ENCODE results near the gene TMTC3.

DNA sequence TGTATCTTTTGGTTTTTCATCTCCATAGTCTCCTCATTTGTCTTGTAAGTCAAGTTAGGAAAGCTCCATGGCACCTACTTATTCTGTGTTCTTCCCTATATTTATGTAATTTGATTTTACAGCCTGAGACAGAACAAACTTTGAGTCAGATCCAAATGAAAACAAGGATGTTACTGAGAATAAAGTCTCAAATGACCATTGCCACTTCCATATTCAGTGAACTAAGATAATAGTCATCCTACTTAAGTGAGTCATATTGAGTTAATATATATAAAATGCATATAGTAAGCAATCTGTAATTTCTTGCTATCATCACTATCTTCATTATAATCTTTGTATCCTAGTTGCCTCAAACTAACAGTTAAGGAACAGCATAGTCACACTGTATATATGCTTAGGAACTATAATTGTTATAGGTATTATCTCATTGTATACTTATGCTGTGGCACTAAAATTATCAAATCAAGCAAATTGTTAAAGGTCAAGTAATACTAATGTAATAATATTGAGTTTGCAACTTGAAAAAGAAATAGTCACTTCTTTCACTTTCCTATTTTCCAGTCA is 30.8 kb downstream of the TMTC3 start:
- TF ChIP-seq, protein P1, sequence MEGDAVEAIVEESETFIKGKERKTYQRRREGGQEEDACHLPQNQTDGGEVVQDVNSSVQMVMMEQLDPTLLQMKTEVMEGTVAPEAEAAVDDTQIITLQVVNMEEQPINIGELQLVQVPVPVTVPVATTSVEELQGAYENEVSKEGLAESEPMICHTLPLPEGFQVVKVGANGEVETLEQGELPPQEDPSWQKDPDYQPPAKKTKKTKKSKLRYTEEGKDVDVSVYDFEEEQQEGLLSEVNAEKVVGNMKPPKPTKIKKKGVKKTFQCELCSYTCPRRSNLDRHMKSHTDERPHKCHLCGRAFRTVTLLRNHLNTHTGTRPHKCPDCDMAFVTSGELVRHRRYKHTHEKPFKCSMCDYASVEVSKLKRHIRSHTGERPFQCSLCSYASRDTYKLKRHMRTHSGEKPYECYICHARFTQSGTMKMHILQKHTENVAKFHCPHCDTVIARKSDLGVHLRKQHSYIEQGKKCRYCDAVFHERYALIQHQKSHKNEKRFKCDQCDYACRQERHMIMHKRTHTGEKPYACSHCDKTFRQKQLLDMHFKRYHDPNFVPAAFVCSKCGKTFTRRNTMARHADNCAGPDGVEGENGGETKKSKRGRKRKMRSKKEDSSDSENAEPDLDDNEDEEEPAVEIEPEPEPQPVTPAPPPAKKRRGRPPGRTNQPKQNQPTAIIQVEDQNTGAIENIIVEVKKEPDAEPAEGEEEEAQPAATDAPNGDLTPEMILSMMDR (IDR thresholded peaks at IDR 0.05) = no peak
- TF ChIP-seq POLR2A (IDR thresholded peaks at IDR 0.05) = no peak
- no peak for TF ChIP-seq POLR2AphosphoS5 (IDR thresholded peaks at IDR 0.05)
- TF ChIP-seq EP300 (IDR thresholded peaks at IDR 0.05) = no peak

Data from suprapubic skin (tissue), 4 donors.